LNCaP clone FGC (cell line): ENCODE results near the gene SNPH.
"Not testable (repeated sequence)": the region's sequence is repeated elsewhere in the genome, so short reads cannot be mapped to it uniquely, and the experiment has no call there.

Experiments used
- DNase-seq: peaks from one replicate; pipeline ENCODE4 v3.0.0-alpha.2; 2011; ENCODE audit warnings: low read depth
- H3K4me3 ChIP-seq: 2 replicates; pipeline ENCODE4 v1.5.1; 2011; ENCODE audit warnings: mild to moderate bottlenecking, low read depth, low read length, control low read depth
- CTCF ChIP-seq: IDR thresholded peaks from 2 replicates; pipeline ENCODE4 v1.5.1; 2012; ENCODE audit warnings: mild to moderate bottlenecking; ENCODE audit not compliant: control insufficient read depth, insufficient read depth; ENCODE audit errors: extremely low read depth

The SNPH gene

DNA sequence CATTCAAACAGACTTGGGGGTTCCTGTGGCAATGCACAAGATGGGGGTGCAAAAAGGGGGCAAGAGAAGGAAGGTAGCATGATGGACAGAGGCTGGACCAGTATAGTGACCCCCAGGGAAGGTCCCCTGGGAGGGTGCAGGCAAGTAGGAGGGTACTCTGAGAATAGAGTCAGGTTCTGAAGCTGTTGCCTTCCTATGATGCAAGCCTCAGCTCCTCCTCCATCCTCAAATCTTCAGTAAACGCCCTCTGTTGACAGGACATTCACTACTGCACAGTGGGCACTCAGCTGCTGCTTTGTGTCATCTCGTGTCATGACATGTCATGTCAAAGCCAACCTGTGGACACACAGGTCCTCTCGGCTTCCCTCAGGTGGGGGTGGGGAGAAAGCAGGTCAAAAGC, 68.7 kb downstream of the SNPH start:
- no peak for DNase-seq
- no peak overlapping the region for H3K4me3 ChIP-seq
- peak; percentile 22; the same call in 1 of the 2 replicates for TF ChIP-seq CTCF

DNA sequence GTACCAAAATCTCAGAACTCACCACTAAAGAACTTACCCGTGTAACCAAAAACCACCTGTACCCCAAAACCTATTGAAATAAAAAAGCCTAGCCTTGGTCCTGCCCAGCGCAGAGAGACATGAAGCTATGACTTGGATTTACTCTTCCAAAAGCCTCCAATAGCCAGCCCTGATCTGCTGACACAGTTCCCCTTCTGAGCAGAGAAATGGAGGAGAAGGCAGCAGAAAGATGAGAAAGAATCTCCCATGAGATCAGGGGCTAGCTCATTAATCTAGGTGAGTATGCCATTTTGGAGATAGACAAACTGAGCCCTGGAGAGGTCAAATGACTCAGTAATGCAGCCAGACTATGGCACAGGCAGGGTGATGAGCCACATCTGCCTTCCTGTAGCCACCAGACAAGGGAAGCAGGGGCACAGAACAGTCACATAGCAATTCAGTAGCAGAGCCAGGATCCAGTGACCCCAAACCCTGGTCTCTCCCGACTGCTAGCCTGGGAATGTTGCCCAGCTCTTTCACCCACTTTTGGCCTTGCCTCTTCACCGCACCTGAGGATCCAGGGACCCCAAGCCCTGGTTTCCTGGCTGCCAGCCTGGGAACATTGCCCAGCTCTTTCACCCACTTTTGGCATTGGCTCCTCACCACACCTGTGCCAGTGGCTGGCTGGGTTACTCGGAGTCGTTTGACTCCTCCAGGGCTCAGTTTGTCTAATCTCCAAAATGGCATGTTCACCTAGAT, 70.0 kb downstream of the SNPH start:
- no peak for DNase-seq
- no peak for TF ChIP-seq CTCF
- H3K4me3 ChIP-seq = no peak overlapping the region

- TF ChIP-seq CTCF = no peak
- H3K4me3 ChIP-seq = no peak overlapping the region
- no peak for DNase-seq
Observed at GRCh38 chr20:1336699-1337367, 70.7 kb downstream of the SNPH start.

GRCh38 chr20:1337441-1337840, 71.3 kb downstream of the SNPH start:
- no peak for DNase-seq
- no peak for TF ChIP-seq CTCF
- H3K4me3 ChIP-seq = no peak overlapping the region

GRCh38 chr20:1338096-1338495, 72.0 kb downstream of the SNPH start:
- no peak overlapping the region for H3K4me3 ChIP-seq
- TF ChIP-seq CTCF = no peak
- no peak for DNase-seq

GRCh38 chr20:1338801-1339200, 72.7 kb downstream of the SNPH start:
- DNase-seq = no peak
- TF ChIP-seq CTCF = no peak

GRCh38 chr20:1341561-1342265, 75.6 kb downstream of the SNPH start:
- no peak overlapping the region for H3K4me3 ChIP-seq

More at GRCh38 chr20:1338801-1339200, 72.7 kb downstream of the SNPH start:
- H3K4me3 ChIP-seq = no peak overlapping the region

GRCh38 chr20:1343446-1344124, 77.5 kb downstream of the SNPH start:
- DNase-seq = not testable (repeated sequence)

More at GRCh38 chr20:1341561-1342265, 75.6 kb downstream of the SNPH start:
- no peak for TF ChIP-seq CTCF
- no peak for DNase-seq

More at GRCh38 chr20:1343446-1344124, 77.5 kb downstream of the SNPH start:
- H3K4me3 ChIP-seq = not testable (repeated sequence)
